Prostate gland (tissue), 2 donors: ENCODE measurements around the gene HPN.

Experiments
- POLR2A ChIP-seq: fragments of 450-650 bp; IDR thresholded peaks from one replicate; pipeline ENCODE4 v1.6.1; 2016; ENCODE audit warnings: antibody characterized with exemption, mild to moderate bottlenecking
- POLR2AphosphoS5 ChIP-seq: sonication (generic); formaldehyde crosslinking; IDR thresholded peaks from one replicate; pipeline ENCODE4 v1.6.1; 2017; ENCODE audit warnings: antibody characterized with exemption
- TF ChIP-seq, protein P1 (sequence below), 4 experiments: fragments of 200-600 bp in 2 of 4; fragments of 450-650 bp in 2 of 4; sonication (generic) in 2 of 4; IDR thresholded peaks; 1 replicate in 3 of 4; 2 replicates in 1 of 4; pipeline ENCODE4 v1.5.1; 2016 to 2019; ENCODE audit warnings: antibody characterized with exemption in 4 of 4, mild to moderate bottlenecking in 2 of 4, moderate library complexity in 2 of 4

DNA sequence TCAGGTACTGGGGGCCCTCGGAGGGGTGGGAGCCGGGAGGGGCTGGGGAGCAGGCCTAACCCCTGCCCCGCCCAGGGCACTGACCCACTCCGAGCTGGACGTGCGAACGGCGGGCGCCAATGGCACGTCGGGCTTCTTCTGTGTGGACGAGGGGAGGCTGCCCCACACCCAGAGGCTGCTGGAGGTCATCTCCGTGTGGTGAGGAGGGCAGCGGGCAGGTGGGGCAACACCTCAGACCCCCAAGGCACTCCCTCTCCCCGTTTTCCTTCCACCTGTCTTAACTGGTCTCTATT, 18.2 kb downstream of the HPN start:
- TF ChIP-seq POLR2AphosphoS5 (no peak), POLR2A (no peak)
- TF ChIP-seq, protein P1, sequence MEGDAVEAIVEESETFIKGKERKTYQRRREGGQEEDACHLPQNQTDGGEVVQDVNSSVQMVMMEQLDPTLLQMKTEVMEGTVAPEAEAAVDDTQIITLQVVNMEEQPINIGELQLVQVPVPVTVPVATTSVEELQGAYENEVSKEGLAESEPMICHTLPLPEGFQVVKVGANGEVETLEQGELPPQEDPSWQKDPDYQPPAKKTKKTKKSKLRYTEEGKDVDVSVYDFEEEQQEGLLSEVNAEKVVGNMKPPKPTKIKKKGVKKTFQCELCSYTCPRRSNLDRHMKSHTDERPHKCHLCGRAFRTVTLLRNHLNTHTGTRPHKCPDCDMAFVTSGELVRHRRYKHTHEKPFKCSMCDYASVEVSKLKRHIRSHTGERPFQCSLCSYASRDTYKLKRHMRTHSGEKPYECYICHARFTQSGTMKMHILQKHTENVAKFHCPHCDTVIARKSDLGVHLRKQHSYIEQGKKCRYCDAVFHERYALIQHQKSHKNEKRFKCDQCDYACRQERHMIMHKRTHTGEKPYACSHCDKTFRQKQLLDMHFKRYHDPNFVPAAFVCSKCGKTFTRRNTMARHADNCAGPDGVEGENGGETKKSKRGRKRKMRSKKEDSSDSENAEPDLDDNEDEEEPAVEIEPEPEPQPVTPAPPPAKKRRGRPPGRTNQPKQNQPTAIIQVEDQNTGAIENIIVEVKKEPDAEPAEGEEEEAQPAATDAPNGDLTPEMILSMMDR (IDR thresholded peaks at IDR 0.05), result no peak
